GM12892 (cell line): ENCODE measurements around the gene PLA2G4F.

Experiments
- DNase-seq: peaks from one replicate; pipeline ENCODE4 v3.0.0; 2011; ENCODE audit not compliant: insufficient read length
- FAIRE-seq: peaks from 2 replicates; lab custom pipeline; 2011; peaks lifted over from hg19 to GRCh38; lab: Jason Lieb, UNC
- POLR2A ChIP-seq: IDR thresholded peaks from 2 replicates; pipeline ENCODE4 v1.6.1; 2011; ENCODE audit warnings: low read depth, low read length, control low read depth
- POLR2AphosphoS5 ChIP-seq: IDR thresholded peaks from 2 replicates; pipeline ENCODE4 v1.6.1; 2011; ENCODE audit warnings: low read depth, low read length, control low read depth
- TAF1 ChIP-seq: IDR thresholded peaks from 2 replicates; pipeline ENCODE4 v1.6.1; 2011; ENCODE audit warnings: low read depth, mild to moderate bottlenecking, control low read depth, low read length, borderline replicate concordance

The PLA2G4F gene

DNA sequence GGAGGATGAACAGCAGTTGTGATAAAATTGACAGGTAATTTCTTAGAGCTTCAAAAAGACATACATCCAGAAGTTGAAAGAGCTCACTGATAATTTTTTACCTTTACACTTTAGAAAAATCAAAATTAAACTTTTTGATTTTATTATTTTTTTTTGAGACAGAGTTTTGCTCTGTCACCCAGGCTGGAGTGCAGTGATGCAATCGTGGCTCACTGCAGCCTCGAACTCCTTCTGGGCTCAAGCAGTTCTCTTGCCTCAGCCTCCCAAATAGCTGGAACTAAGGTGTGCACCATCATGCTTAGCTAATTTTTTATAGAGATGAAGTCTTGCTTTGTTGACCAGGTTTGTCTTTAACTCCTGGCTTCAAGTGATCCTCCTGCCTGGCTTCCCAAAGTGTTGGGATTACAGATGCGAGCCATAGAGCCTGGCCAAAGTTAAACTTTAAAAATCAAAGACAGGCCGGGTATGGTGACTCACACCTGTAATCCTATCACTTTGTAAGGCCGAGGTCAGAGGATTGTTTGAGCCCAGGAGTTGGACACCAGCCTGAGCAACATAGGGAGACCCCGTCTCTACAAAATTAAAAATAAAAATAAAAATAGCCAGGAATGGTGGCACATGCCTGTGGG lies 21.7 kb downstream of the PLA2G4F start:
- FAIRE-seq (no peak), DNase-seq (no peak)
- TF ChIP-seq TAF1 = no peak

DNA sequence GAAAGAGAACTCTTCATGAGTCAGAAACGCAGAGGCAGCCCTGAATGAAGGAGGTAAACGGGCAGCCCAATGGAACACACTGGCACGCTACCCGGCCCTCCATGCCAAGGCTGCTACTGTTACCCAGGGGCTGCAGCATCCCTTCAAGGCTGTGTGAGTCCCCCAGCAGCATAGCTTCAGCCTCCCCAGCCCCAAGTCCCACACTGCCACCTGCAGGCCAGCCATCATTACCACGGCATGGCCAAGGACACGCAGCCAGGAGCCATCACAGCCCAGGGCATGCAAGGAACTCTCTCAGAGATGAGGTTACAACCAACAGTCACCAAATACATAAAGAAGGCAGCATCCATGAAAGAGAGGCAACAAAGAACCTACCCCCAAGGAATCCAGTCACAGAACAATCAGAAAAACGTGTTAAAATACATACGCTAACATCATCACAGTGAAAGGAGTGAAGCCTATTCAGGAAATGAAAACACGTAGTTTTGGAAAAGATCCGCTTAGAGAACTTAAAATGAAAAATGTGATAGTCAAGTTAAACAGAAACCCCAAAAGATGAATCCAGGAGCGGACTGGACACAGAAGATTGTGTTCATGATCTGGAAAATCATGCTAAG lies 22.4 kb downstream of the PLA2G4F start:
- TF ChIP-seq POLR2A = no peak
- DNase-seq = no peak
- peak; percentile 94 for FAIRE-seq

GRCh38 chr15:42133356-42133755 lies 23.1 kb downstream of the PLA2G4F start:
- TF ChIP-seq POLR2A (no peak), TAF1 (no peak), POLR2AphosphoS5 (no peak)
- DNase-seq (no peak), FAIRE-seq (no peak)

- DNase-seq (no peak), FAIRE-seq (no peak)
- TF ChIP-seq TAF1 = no peak
- no peak for TF ChIP-seq POLR2A
- no peak for TF ChIP-seq POLR2AphosphoS5
Observed at GRCh38 chr15:42131826-42132806, 24.3 kb downstream of the PLA2G4F start.

GRCh38 chr15:42131006-42131405 lies 25.4 kb downstream of the PLA2G4F start:
- DNase-seq (no peak), FAIRE-seq (no peak)
- TF ChIP-seq POLR2AphosphoS5 = no peak
- TF ChIP-seq POLR2A = no peak
- TF ChIP-seq TAF1 = no peak

DNA sequence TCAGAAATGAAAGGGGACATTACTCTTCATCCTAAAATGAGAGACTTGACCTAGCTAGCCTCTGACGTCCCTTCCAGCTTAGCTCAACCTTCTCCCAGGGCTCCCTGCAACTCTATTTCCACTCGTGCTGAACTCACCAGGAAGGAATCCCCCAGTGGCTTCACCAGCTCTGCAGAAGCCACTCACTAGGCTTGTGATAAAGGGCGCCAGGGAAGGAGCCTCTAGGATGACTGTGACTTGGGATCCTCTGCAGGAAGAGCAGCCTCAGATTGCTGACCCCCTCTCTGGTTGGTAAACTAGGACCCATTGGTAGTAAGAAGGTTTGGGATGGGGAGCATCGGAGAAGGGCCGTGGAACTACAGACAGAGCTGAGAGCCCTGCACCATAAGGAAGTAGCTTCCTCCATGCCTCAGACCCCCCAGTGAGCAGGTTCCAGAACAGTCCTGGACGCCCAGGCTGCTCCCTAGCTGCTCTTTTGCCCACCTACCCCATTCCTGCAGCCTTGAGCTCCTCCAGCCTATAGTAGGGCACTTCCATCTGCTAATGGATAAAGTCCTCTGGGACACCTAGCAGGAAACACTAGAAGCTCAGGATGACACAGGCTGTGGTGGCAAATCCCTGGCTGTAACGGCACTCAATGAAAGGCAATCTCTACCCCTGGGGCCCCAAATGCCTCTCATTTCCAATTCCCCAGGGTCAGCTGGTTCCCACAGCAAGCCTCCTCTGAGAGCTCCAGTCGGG lies 26.0 kb downstream of the PLA2G4F start:
- FAIRE-seq (no peak), DNase-seq (no peak)
- TF ChIP-seq TAF1 (no peak), POLR2AphosphoS5 (no peak), POLR2A (no peak)

GRCh38 chr15:42129364-42129763 lies 27.1 kb downstream of the PLA2G4F start:
- DNase-seq = no peak
- FAIRE-seq = no peak
- no peak for TF ChIP-seq POLR2A

DNA sequence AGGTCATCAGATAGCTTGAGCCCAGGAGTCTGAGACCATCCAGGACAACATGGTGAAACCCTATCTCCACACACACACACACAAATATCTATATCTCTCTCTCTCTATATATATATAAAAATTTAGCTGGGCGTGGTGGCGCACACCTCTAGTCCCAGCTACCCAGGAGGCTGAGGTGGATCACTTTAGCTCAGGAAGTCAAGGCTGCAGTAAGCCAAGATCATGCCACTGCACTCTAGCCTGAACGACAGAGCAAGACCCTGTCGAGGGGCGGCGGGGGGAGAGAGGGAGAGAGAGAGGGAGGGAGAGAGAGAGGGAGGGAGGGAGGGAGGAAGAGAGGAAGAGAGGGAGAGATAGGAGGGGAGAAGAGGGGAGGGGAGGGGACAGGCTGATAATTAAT lies 28.0 kb downstream of the PLA2G4F start:
- TF ChIP-seq POLR2AphosphoS5 (no peak), TAF1 (no peak)
- FAIRE-seq (no peak), DNase-seq (no peak)

GRCh38 chr15:42123546-42123945 lies 32.9 kb downstream of the PLA2G4F start:
- FAIRE-seq (no peak), DNase-seq (no peak)
- TF ChIP-seq TAF1 = no peak
- no peak for TF ChIP-seq POLR2AphosphoS5
- TF ChIP-seq POLR2A = no peak

DNA sequence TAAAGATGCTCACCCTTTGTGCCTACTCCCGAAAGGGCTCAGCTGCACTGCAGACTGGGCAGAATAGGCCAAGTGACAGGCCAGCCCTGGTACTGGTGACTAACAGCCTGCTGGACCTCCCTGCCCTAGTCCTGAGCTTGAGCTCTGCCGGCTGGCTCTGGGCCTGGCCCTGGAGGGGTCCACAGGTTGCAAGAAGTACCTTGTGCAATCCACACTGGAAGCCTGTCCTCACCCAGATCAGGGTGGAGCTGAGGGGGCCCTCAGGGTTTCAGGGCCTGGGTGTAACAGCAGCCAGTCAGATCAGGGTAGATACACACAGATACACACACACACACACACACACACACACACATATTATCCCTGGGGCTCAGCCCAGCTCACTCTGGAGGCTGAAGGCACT lies 34.8 kb downstream of the PLA2G4F start:
- DNase-seq (no peak), FAIRE-seq (no peak)
- no peak for TF ChIP-seq POLR2AphosphoS5
- no peak for TF ChIP-seq TAF1
- TF ChIP-seq POLR2A = no peak

DNA sequence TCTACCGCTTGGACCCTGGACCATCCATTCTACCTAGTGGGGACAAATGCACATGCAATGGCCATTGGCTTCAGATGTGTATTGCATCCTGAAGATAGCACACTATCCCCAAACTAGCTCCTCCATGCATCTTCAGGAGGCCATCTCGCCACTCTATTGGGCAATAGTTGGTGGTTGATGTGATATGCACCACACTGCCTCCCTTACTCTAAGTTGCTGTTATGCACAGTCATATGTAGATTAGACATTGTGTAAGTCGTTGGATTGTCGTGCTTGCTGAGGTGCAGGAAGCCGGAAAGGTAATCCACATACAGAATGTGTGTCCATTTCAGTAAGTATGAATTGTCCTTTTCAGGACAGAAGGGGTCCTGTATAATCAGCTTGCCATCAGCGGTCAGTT lies 35.4 kb downstream of the PLA2G4F start:
- FAIRE-seq (no peak), DNase-seq (no peak)
- TF ChIP-seq TAF1 (no peak), POLR2AphosphoS5 (no peak), POLR2A (no peak)

DNA sequence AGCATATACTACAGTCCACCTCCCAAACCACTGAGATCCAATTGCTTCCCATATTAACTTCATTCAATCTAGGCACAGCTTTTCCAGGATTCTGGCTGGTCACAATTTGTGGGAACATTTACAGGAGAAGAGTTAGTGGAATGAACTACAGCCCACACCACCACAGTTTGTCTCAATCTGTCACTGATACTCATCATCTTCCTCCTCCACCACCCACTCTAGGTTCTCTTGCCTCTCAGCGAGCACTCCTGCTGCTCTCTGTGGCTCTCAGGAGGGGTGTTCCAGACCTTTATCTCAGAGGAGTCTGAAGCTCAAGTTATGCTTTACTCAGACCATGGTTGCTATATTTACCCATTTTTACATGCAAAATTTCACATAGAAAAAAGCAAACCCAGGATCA lies 36.2 kb downstream of the PLA2G4F start:
- TF ChIP-seq POLR2AphosphoS5 = no peak
- no peak for TF ChIP-seq TAF1
- no peak for TF ChIP-seq POLR2A

DNA sequence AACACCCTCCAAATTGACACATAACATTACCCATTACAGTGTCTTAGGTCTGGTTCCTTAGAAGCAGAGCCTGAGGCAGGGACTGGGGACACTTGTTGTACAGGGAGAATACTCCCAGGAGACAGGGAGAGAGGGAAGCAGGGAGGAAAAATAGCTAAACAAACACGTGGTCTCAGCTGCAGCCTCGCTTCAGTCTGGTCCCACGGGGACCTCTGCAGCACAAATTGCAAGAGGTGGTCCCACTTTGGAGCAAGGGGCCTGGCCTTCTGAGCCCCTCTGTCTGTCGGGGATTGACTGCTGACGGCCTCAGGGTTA lies 37.0 kb downstream of the PLA2G4F start:
- TF ChIP-seq TAF1 (no peak), POLR2A (no peak), POLR2AphosphoS5 (no peak)
- DNase-seq (no peak), FAIRE-seq (no peak)

More for the DNA sequence above, 36.2 kb downstream of the PLA2G4F start:
- DNase-seq (no peak), FAIRE-seq (no peak)
